PFSK-1 (cell line): ENCODE data around the gene TMEM233.

Source experiments
- FOXP2 ChIP-seq: optimal IDR thresholded peaks from 2 replicates; pipeline ENCODE3; 2011; ENCODE audit warnings: borderline replicate concordance, control low read depth, inconsistent platforms; ENCODE audit not compliant: insufficient read depth; ENCODE audit errors: extremely low read length, extremely low read depth
- POLR2AphosphoS5 ChIP-seq: IDR thresholded peaks from 2 replicates; pipeline ENCODE4 v1.6.1; 2012; ENCODE audit warnings: low read depth, mild to moderate bottlenecking, control low read depth, low read length, moderate library complexity
- SIN3A ChIP-seq: IDR thresholded peaks from 2 replicates; pipeline ENCODE4 v1.6.1; 2012; ENCODE audit warnings: mild to moderate bottlenecking, low read length, moderate library complexity, borderline replicate concordance; ENCODE audit not compliant: insufficient read depth
- TAF1 ChIP-seq: IDR thresholded peaks from 2 replicates; pipeline ENCODE4 v1.6.1; 2012; ENCODE audit warnings: low read length, control low read depth, borderline replicate concordance; ENCODE audit not compliant: insufficient read depth
- TF ChIP-seq, protein P1 (sequence below), 2 experiments: IDR thresholded peaks; 2 replicates each; pipeline versions ENCODE4 v1.6.1 to v1.8.0; 2011 to 2012; ENCODE audit warnings: low read depth in 2 of 2, low read length in 2 of 2, control low read depth in 1 of 2, inconsistent platforms in 1 of 2, mild to moderate bottlenecking in 1 of 2, moderate library complexity in 1 of 2; ENCODE audit not compliant: insufficient read depth in 1 of 2

DNA sequence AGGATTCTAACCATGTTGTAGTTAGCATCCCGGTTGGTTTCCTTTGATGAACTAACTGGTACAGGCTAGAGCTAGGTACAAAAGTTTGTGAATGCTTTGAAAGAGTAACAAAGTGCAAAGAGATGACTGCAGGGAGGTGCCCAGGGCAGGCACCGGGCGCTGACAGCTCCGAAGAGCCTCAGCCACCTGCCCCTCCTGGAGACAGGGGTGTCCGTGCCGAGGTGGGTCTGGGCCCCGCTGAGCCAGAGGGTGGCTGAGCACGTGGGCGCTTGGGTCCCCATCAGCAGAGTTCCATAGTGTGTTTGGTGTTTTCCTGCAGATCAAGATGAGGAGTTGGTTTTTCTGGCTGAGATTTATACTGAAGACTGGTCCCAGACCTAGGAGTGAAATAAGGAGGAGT, 94.3 kb downstream of the TMEM233 start:
- TF ChIP-seq TAF1 (no peak), SIN3A (no peak), POLR2AphosphoS5 (no peak), FOXP2 (no peak)
- TF ChIP-seq, protein P1, sequence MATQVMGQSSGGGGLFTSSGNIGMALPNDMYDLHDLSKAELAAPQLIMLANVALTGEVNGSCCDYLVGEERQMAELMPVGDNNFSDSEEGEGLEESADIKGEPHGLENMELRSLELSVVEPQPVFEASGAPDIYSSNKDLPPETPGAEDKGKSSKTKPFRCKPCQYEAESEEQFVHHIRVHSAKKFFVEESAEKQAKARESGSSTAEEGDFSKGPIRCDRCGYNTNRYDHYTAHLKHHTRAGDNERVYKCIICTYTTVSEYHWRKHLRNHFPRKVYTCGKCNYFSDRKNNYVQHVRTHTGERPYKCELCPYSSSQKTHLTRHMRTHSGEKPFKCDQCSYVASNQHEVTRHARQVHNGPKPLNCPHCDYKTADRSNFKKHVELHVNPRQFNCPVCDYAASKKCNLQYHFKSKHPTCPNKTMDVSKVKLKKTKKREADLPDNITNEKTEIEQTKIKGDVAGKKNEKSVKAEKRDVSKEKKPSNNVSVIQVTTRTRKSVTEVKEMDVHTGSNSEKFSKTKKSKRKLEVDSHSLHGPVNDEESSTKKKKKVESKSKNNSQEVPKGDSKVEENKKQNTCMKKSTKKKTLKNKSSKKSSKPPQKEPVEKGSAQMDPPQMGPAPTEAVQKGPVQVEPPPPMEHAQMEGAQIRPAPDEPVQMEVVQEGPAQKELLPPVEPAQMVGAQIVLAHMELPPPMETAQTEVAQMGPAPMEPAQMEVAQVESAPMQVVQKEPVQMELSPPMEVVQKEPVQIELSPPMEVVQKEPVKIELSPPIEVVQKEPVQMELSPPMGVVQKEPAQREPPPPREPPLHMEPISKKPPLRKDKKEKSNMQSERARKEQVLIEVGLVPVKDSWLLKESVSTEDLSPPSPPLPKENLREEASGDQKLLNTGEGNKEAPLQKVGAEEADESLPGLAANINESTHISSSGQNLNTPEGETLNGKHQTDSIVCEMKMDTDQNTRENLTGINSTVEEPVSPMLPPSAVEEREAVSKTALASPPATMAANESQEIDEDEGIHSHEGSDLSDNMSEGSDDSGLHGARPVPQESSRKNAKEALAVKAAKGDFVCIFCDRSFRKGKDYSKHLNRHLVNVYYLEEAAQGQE (IDR thresholded peaks at IDR 0.05; ENCODE audit: insufficient read depth in 1 of 2, low read depth in 2 of 2, low read length in 2 of 2), result no peak
